Esophagus muscularis mucosa (tissue), 4 donors: Measurements from ENCODE around the gene CDKN3. TPM values are rescaled to one million over a fixed set of nuclear protein-coding genes. Genes with fewer than 3 reads are reported as not detected.
"Not testable (repeated sequence)": the region's sequence is repeated elsewhere in the genome, so short reads cannot be mapped to it uniquely, and the experiment has no call there.

Experiments
- DNase-seq: peaks from one replicate; pipeline ENCODE4 v3.0.0-alpha.2; 2017; ENCODE audit errors: extremely low spot score
- H3K27ac ChIP-seq, 4 donors: fragments of 200-600 bp; sonication (generic); replicated peaks in 1 of 4; 1 replicate in 3 of 4; 2 replicates in 1 of 4; pipeline ENCODE4 v1.5.1; 2016 to 2019; ENCODE audit warnings: mild to moderate bottlenecking in 1 of 4
- H3K27me3 ChIP-seq, 4 donors: fragments of 200-600 bp; sonication (generic); one replicate each; pipeline versions ENCODE4 v1.5.1 to v1.6.0; 2016 to 2019
- H3K36me3 ChIP-seq, 4 donors: fragments of 200-600 bp; sonication (generic); one replicate each; pipeline ENCODE4 v1.5.1; 2016 to 2019
- H3K4me1 ChIP-seq, 4 donors: fragments of 200-600 bp; sonication (generic); one replicate each; pipeline ENCODE4 v1.5.1; 2016 to 2019
- H3K4me3 ChIP-seq, 4 donors: fragments of 200-600 bp; sonication (generic); 1 replicate in 2 of 4; 2 replicates in 2 of 4; pipeline ENCODE4 v1.5.1; 2016 to 2019; ENCODE audit warnings: mild to moderate bottlenecking in 4 of 4, moderate library complexity in 1 of 4
- H3K9me3 ChIP-seq, 4 donors: fragments of 200-600 bp; sonication (generic); 1 replicate in 3 of 4; 2 replicates in 1 of 4; pipeline ENCODE4 v1.5.1; 2016 to 2019
- EP300 ChIP-seq: sonication (generic); formaldehyde crosslinking; IDR thresholded peaks from one replicate; pipeline ENCODE4 v1.6.1; 2017; ENCODE audit warnings: antibody characterized with exemption
- POLR2A ChIP-seq: fragments of 450-650 bp; IDR thresholded peaks from one replicate; pipeline ENCODE4 v1.6.1; 2017; ENCODE audit warnings: antibody characterized with exemption, moderate library complexity, mild to moderate bottlenecking, low read depth
- POLR2AphosphoS5 ChIP-seq, 2 donors: sonication (generic); formaldehyde crosslinking; IDR thresholded peaks; one replicate each; pipeline ENCODE4 v1.6.1; 2017; ENCODE audit warnings: antibody characterized with exemption in 2 of 2
- WGBS: methylation state at CpG from one replicate; pipeline ENCODE4 v1.1.5; 2018; 5-methylcytosine and 5-hydroxymethylcytosine counted together
- intact Hi-C: fragments of 100-400 bp; cut with DNase I; formaldehyde crosslinking; loops from one replicate; pipeline ENCODE4 v1.15.1; 2023
- total RNA-seq, 4 donors: library from RNA; depleted of rRNA; stranded (reverse); fragments of >200 nt; gene quantifications; one replicate each; pipeline versions ENCODE4 v1.1.0 to v1.2.1, GENCODE V29; 2016
- TF ChIP-seq, protein P1 (sequence below), 3 experiments: fragments of 200-600 bp in 2 of 3; fragments of 450-650 bp in 1 of 3; sonication (generic) in 2 of 3; IDR thresholded peaks; one replicate each; pipeline ENCODE4 v1.5.1; 2017 to 2019; ENCODE audit warnings: antibody characterized with exemption in 3 of 3, mild to moderate bottlenecking in 2 of 3, moderate library complexity in 1 of 3

Gene CDKN3
- total RNA-seq, 4 donors from 2014 or later = 0.65 to 4.8 (median 1.0) TPM

DNA sequence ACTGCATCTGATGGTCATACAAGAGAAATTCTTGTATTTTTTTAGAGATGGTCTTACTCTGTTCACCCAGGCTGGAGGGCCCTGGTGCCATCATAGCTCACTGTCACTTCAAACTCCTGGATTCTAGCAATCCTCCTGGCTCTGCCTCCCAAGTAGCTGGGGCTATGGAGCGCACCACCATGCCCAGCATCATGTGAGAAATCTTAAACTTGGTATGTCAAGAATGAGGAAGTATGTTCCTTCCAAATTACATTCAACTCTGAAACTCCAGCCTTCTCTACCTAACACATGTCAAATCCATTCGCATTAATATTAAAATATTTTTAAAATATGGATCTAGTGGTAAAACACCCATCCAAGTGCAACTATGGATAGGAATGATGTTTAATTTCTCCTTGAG lies 27.5 kb upstream of the CDKN3 start:
- TF ChIP-seq POLR2A (no peak), POLR2AphosphoS5 (IDR thresholded peaks at IDR 0.05) (no peak), EP300 (no peak)
- TF ChIP-seq, protein P1, sequence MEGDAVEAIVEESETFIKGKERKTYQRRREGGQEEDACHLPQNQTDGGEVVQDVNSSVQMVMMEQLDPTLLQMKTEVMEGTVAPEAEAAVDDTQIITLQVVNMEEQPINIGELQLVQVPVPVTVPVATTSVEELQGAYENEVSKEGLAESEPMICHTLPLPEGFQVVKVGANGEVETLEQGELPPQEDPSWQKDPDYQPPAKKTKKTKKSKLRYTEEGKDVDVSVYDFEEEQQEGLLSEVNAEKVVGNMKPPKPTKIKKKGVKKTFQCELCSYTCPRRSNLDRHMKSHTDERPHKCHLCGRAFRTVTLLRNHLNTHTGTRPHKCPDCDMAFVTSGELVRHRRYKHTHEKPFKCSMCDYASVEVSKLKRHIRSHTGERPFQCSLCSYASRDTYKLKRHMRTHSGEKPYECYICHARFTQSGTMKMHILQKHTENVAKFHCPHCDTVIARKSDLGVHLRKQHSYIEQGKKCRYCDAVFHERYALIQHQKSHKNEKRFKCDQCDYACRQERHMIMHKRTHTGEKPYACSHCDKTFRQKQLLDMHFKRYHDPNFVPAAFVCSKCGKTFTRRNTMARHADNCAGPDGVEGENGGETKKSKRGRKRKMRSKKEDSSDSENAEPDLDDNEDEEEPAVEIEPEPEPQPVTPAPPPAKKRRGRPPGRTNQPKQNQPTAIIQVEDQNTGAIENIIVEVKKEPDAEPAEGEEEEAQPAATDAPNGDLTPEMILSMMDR (IDR thresholded peaks at IDR 0.05) = no peak
- WGBS = 94% methylated on average over 2 of the region's 2 CpGs
- no peak overlapping the region for H3K4me3 ChIP-seq
- no peaks in the 10 kb centered on the region for H3K36me3 ChIP-seq
- DNase-seq = no peak
- H3K4me1 ChIP-seq = peaks cover 0 to 16% (median 11%) of the 10 kb centered on the region in 4 donors
- intact Hi-C loops = no loop called here
- H3K9me3 ChIP-seq = no peaks in the 10 kb centered on the region
- no peak overlapping the region for H3K27ac ChIP-seq
- H3K27me3 ChIP-seq = peaks cover 0 to 4% (median 0%) of the 10 kb centered on the region in 4 donors

DNA sequence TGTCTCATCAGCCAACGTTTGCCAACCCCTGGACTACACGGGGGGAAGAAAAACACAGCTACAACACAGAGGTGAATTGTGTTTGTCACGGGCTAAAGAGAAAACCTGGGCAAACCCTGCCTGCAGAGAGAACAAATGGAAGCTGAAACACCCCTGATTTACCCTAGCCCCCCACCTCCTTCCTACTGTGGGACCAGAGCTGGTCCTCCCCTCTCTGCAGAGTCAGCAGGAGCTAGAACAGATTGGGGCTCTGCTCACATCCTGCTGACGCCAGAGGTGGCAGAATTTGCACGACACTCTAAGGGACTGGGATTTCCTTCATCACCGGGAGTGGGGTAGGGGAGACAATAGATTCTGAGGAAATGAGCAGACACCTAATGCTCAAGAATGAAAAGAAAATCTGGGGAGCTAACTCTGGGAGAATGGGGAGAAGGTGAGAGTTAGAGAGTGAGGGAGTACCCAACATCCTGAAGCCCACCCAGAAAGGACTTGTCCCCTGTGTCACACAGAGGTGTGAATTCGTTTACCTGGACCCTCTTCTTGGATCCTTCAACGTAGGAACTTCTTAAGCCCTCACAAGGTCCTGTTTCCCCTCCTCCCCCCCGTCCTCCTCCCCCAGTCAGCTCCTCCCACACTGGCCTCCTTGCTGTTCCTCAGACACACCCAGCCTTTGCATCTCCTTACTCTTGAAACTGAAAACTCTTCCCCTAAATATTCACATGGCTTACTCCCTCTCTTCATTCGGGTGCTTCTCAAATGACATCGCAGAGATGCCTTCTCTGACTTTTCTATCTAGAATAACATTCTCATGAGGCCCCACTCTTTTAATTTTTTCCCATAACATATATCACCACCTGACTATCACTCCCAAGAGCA lies 26.2 kb upstream of the CDKN3 start:
- Histone ChIP-seq H3K27me3 (peaks cover 0 to 4% (median 0%) of the 10 kb centered on the region in 4 donors), H3K27ac (no peak overlapping the region), H3K36me3 (no peaks in the 10 kb centered on the region), H3K9me3 (no peaks in the 10 kb centered on the region), H3K4me3 (no peak overlapping the region), H3K4me1 (peaks cover 0 to 8% (median 3%) of the 10 kb centered on the region in 4 donors)
- DNase-seq = no peak
- WGBS = 66% methylated on average over 11 of the region's 11 CpGs
- TF ChIP-seq POLR2AphosphoS5 (IDR thresholded peaks at IDR 0.05) = no peak
- TF ChIP-seq POLR2A = no peak
- TF ChIP-seq, protein P1 (IDR thresholded peaks at IDR 0.05) = no peak
- no peak for TF ChIP-seq EP300
- intact Hi-C loops = no loop called here

GRCh38 chr14:54374117-54374884 lies 22.5 kb upstream of the CDKN3 start:
- Histone ChIP-seq H3K27ac (no peak overlapping the region), H3K36me3 (no peaks in the 10 kb centered on the region), H3K9me3 (no peaks in the 10 kb centered on the region), H3K27me3 (peaks cover 0 to 17% (median 0%) of the 10 kb centered on the region in 4 donors), H3K4me3 (no peak overlapping the region), H3K4me1 (no peaks in the 10 kb centered on the region)
- TF ChIP-seq EP300 (no peak), POLR2A (no peak), POLR2AphosphoS5 (IDR thresholded peaks at IDR 0.05) (no peak)
- TF ChIP-seq, protein P1 (IDR thresholded peaks at IDR 0.05) = no peak
- no peak for DNase-seq
- intact Hi-C loops = no loop called here
- 74% methylated on average over 7 of the region's 7 CpGs for WGBS

DNA sequence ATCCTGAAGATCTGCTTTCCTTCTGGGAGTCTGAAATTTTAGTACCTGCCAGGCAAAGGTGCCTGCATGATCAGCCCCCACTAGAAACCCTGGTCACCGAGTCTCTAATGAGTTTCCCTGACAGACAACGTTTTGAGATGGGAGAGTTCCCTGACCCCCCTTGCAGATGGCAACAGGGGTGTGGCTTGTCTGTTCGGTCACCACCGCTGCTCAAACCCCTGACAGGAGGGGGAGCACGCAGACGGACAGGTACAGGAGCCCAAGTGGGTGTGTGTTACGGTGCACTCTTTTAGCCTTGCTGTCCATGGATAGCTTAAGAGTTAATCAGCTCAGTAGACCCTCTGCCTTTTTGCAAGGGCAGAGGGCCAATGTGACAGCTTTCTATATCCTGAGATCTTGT lies 19.3 kb upstream of the CDKN3 start:
- intact Hi-C loops = no loop called here
- TF ChIP-seq, protein P1 (IDR thresholded peaks at IDR 0.05) = no peak
- TF ChIP-seq POLR2AphosphoS5 (IDR thresholded peaks at IDR 0.05) = no peak
- 63% methylated on average over 7 of the region's 7 CpGs for WGBS

DNA sequence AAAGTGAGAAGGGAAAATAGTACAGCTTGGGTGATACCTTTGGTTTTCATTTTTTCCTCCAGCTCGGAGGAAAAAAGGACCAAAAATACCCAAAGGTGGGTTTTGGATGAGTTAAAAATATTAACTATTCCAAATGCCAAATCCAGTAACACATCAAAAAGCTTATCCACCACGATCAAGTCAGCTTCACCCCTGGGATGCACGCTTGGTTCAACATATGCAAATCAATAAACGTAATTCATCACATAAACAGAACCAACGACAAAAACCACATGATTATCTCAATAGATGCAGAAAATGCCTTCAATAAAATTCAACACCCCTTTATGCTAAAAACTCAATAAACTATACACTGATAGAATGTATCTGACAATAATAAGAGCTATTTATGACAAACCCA lies 17.9 kb upstream of the CDKN3 start:
- H3K36me3 ChIP-seq, H3K27ac ChIP-seq, H3K4me3 ChIP-seq, DNase-seq, H3K4me1 ChIP-seq, intact Hi-C loops, H3K9me3 ChIP-seq: not testable (repeated sequence)
- H3K27me3 ChIP-seq = peaks cover 0 to 13% (median 0%) of the 10 kb centered on the region in 4 donors
- 79% methylated on average over 5 of the region's 5 CpGs for WGBS

More for the DNA sequence above, 19.3 kb upstream of the CDKN3 start:
- Histone ChIP-seq H3K36me3 (no peaks in the 10 kb centered on the region), H3K27me3 (peaks cover 0 to 13% (median 0%) of the 10 kb centered on the region in 4 donors), H3K4me1 (no peaks in the 10 kb centered on the region), H3K4me3 (no peak overlapping the region), H3K9me3 (peaks cover 0 to 3% (median 0%) of the 10 kb centered on the region in 4 donors), H3K27ac (no peak overlapping the region)
- no peak for DNase-seq
